Activated CD4-positive, alpha-beta T cell treated with anti-CD3 and anti-CD28 coated beads, Interleukin-2, amount 50 U/mL, for 48 hours (primary cell): ENCODE data around the gene RAMP3.
A peak's percentile ranks its signal among the peaks of the same experiment; 100 is the strongest.
"Not testable (repeated sequence)": the region's sequence is repeated elsewhere in the genome, so short reads cannot be mapped to it uniquely, and the experiment has no call there.

ENCODE experiments used
- DNase-seq, 2 experiments: peaks; one replicate each; pipeline ENCODE4 v3.0.0-alpha.2; 2020

The RAMP3 gene

DNA sequence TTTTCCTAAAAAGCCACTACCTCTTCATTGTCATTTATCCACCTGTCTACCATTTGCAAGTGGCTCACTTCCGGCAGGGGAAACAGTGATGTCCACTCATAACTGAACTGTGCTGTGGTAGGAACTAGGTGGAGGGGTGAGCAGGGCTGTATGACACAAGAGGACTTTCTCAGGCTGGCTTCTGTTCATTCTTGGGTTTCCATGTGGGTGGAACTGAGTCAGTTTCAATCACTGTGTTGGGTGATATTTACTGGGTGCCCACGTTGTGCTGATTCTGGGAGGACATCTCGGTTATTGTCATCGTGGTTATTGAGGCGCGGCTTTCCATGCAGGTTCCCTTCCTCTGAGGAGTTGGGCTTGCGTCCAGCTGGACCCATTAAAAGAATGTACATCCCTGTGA, 38.8 kb downstream of the RAMP3 start:
- peak; percentile 61 to 77 for DNase-seq

DNA sequence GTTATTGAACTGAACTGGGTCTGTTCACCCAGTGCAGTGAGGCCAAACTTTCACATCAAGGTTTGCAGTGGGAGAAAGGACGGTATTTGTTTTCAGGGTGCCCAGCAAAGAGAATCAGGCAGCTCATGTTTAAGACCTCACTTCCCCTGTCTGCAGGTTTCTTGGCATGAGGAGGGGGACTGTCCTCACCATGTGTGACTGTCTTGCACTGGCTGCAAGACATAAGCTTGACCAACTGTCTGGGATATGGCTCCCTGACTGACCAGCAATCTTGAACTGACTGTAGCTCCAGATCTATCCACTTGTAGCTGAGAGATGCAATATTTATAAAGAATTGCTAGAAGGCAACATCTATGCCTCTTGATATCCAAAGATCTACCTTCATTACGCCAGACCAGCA, 39.9 kb downstream of the RAMP3 start:
- DNase-seq: no peak

DNA sequence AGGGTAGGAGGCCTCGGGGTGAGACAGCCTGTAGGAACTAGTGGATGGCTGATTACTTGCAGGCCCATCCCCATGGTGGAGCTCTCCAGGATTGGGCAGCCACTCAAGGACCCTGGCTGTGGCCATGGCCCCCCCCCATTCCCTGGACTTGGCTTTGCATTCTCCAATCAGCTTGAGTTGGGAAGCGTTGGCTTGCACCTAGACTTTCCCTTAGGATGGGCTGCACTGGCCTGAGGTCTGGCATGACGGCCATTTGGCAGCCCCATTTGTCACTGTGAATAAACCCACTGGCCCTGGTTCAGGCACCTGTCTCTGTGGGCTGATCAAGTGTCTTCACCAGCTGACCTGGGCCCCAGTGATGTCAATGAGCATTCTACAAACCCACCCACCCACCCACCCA, 41.4 kb downstream of the RAMP3 start:
- DNase-seq: no peak

DNA sequence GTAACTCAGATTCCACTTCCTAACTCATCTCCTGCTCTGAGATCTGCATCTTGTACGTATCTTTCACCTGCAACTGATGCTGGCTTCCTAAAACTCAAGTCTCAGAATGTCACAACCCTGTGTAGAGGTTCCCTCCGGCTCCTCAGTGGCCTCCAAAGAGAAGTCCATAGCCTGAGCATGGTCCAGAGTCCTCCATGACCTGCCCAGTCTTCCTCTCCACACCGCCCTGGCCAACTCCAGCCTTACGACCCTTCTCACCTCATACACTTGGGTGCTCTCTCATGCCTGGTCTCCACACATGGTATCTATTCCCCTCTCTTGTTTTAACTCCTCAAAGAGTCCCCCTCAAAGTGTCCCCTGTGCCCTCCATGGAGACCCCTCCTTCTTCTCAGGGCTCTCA, 41.9 kb downstream of the RAMP3 start:
- no peak for DNase-seq

DNA sequence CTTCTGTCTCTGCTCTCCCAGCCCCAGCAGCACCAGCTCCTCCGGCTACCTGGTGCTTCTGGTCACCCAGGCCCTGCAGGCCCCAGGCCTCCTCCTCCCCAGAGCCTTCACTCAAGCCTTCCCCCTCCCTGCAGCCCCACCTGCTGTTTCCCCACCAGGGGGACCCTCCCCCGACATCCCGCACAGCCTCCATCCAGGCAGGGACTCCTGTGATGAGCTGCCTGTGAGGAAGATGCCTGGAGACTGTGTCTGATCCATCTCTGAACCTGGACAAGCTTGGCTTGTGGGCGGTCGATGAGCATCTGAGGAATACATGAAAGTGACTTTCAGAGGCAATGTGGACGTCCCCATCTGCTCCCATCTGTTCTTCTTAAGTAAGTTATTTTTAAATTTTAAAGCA, 45.0 kb downstream of the RAMP3 start:
- no peak for DNase-seq

DNA sequence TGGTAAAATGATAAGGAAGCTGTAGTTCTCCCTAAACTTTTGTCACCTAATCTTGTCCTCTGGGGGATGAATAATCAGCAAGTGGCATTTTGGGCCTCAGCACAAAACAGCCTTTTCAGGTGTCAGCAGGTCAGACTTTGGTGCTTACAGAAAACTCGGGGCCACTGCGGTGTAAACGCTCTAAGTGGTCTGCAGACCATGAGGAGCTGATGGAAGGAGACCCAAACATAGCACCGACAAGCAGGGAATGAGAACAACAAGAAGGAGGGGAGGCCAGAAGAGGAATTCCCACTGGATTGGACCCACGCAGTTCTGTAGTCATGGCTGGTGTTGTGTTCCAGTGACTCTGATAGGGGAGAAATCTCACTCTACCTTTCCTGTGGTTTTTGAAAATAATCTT, 45.4 kb downstream of the RAMP3 start:
- no peak for DNase-seq

DNA sequence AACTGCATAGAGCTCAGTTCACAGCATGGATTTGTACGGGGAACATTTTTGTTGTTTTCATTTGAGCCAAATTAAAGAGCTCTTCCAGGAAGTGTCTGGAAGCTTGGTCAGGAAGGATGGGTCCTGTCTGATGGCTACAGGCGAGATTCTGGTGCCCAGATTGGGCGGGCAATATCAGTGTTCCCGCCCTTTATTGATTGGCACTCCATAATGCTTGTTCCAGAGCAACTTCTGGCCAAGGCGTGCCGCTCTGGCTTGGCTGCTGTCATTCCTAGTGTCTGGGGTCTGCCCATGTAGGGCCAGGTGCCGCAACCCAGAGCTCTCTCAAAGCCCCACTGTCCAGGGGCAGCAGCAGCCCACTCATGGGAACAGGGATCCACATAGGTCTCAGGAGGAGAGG, 45.9 kb downstream of the RAMP3 start:
- DNase-seq: no peak

DNA sequence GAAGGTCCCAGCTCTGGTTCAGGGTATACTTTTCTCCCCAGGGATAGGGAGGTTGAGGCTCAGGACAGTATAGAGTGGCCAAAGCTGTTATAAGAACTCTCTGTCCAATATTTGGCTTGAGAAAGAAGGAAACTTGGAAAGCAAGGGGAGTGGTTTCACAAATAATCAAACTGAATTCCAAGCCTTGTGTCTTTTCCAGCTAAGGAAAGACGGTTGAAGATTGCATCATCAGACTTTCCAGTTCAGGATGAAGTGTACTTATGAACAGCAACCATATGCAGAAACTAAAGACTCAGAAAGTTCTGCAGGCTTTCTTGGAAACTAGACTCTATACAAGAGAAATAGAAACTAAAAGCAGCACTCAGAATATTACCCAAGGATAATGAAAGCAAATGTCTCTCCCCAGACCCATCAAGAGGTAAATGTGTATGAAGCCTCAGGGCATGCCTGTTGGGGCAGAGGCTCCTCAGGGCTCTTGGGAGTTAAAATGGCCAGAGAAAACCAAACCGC, 46.4 kb downstream of the RAMP3 start:
- DNase-seq: no peak

DNA sequence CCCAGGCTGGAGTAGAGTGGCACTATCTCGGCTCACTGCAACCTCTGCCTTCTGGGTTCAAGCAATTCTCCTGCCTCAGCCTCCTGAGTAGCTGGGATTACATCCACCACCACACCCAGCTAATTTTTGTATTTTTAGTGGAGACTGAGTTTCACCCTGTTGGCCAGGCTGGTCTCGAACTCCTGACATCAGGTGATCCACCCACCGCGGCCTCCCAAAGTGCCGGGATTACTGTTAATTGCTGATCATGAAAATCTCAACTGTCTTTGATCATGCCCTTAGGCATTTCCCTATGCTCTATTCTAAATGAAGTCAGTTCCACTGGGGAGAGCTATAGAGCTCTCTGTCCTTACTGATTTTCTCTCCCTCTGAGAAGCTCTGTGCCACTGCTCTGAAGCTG, 48.7 kb downstream of the RAMP3 start:
- not testable (repeated sequence) for DNase-seq

DNA sequence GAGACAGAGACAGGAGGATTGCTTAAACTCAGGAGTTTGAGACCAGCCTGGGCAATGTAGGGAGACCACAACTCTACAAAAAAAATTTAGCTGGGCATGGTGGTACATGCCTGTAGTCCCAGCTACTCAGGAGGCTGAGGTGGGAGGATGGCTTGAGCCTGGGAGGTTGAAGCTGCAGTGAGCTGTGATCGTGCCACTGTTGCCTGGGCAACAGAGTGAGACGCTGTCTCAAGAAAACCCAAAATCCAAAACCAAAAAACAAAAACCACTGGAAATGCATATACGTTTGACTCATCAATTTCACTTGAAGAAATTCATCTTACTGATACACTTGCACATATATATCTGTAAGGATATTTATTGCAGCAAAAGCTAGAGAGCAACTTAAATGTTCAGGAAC, 52.3 kb downstream of the RAMP3 start:
- not testable (repeated sequence) for DNase-seq

DNA sequence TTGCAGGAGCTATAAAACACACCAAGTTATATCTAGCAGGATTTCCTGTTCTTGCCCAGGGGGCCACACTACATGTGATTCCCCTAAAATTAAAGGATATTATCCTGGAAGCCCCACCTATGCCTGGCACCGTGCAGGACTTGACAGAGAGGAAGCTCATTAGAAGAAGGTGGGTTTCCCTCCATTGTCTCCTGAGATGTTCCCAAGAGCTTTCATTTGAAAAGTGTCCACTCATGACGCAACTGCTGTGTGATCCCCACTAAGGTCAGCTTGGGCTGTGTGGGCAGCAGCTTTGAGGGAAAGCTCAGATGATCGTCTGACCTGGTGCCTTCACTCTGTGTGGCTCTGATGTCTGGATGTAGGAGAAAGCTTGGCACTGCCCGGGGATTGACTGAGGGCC, 53.5 kb downstream of the RAMP3 start:
- DNase-seq: no peak

DNA sequence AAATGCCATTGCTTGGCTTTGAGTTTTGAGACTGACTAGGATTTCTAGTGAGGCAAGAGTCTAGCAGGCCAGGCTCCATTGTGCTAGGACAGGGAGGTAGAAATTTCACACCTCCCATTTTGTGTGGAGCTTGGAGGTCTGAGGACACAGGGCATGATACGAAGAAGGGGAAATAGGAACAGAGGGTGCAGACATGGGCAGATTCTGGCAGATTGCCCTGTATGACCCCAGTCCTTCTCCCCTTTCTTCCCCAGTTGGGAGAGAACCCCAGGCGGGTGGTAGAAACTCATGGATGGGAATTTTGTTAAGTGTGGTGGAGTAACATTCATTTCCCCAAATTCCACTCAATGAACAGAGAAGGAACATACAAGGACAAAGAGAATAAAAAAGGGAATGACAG, 54.4 kb downstream of the RAMP3 start:
- DNase-seq: no peak

DNA sequence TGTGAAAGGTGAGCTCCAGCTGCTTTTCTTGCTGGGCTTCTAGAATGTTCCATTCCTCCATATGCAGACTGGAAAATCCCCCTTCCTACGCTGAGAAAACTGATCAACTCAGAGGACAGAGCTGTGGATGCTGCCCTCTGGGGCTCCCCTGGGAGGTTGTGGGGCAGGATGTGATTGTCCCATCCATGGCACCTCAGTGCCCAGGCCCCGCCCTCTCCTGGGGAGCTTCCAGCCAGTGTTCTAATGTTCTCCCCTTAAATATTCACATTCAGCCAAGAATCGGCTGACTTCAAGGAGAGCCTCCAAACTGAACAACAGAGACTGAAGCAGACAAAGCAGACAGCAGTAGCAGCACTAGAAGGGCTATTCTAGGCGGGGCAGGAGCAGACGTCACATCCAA, 55.0 kb downstream of the RAMP3 start:
- no peak for DNase-seq

DNA sequence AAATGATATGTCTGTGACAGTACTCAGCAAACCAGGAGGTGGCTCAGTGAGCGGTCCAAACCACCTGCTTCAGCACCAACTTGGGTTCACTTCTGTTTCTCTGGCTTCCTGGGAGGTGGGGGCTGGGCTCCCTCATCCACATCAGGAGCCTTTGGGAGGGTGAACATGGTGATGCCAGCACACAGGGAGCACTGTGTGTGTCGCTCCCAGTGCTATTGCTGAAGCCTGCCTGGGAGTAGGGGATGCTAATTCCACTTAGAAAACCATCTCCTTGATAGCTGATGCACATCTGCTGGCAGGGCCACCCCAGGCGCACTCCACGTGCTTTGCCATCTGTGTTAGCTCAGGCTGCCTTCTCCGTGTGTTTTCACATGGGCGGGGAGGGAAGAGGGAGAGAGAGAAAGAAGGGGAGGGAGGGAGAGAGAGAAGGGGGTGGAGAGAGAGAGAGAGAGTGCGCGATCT, 58.0 kb downstream of the RAMP3 start:
- no peak for DNase-seq

DNA sequence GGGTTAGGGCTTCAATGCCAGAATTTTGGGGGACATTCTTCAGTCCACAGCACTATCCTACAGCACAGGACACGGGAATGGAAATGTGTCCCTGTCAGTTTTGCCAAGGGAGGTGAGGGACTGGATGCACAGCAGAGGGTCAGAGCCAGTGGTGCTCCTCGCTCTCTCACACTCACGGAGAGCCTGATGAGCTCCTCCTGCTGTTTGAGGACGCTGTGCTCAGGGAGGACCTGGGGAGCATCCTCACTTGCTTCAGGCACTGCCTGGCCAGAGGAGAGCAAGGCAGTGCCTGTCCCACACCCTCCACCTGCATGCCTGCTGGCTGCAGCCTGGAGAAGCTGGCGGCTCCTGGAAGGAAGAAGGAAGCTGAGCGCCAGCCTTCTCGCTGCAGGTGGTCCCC, 58.6 kb downstream of the RAMP3 start:
- DNase-seq: no peak

DNA sequence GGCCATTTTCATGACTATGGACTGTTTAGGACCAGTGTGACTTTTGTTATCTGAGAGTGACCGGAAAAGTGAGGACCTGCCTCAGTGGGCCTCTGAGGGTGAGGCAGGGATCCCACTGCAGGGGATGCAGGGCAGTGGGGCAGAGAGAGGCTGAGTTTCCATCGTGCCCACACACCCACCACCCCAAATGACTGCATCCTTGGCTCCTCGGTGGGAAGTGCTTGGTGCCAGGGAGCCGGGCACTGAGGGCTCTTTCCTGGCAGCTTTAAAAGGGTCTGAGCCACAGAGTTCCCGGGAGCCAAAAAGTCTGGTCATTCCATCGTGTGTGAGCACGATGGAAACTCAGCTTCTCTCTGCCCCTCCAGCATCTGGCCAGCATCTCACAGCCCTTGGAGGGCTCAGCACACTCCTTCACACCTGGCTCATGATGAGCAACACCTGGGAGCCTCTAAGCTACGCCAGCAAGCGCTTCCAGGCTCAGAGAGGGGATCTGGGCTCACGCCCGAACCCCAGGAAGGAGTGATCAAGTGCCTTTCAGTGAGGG, 59.1 kb downstream of the RAMP3 start:
- no peak for DNase-seq

DNA sequence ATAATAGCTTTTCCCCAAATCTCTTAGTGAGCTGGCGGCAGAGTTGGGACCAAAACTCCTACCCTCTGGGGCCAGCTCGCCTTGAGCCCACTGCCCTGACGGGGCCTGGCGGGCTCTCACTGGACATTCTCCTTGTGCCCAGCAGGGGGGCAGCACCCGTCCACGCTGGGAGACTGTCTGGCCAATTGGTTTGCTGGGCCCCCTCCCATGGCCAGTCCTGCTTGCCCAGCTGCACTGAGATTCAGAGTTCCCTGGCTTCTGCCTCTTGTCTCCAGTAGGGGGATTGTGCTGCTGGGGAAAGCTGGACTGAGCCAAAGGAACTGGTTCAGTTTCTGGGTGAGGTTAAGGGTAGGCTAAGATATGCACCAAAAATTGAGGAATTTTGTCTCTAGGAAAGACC, 59.8 kb downstream of the RAMP3 start:
- DNase-seq: no peak

DNA sequence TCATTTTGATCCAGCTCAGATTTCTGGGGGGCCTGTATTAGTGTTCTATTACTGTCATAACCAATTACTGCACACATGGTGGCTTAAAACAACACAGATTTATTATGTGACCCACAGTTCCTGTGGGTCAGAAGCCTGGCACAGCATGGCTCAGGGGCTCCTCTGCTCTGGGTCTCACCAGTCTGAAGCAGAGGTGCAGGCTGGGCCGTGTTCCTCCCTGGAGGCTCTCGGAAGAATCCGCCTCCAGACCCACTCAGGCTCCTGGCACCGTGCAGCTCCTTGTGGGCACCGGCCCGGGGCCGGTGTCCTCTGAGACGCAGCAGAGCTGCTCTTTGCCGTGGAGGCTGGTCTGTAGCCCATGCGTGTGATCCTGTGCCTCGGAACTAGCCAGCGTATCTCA, 61.5 kb downstream of the RAMP3 start:
- DNase-seq: no peak

DNA sequence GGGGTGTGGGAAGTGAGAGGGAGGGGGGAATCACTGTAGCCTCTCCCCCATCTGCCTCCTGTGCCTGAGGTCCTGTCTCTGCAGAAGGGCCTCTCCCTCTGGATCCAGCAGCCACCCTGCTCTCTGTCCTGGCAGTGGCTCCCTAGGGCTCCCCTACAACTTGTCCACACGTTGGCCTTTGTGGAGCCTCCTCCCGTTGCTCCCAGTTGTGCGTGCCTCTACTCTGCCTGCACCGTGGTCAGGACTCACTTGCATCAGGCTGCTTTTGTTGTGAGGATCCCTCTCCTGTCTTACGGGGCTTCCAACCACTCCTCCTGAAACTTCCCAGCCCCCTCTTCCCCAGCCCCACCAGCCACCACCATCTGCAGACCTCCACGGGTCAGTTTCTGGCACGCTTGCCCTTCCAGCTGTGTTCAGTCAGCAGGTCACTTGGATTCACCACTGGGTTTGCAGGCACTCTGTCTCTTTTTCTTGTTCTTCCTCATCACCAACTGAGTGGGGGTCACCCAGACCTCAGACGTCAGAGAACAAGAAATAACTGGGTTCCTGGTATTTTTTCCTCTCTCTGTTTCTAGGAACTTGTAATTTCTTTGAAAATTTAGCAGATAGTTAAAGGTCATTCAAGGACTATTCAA, 62.3 kb downstream of the RAMP3 start:
- no peak for DNase-seq

DNA sequence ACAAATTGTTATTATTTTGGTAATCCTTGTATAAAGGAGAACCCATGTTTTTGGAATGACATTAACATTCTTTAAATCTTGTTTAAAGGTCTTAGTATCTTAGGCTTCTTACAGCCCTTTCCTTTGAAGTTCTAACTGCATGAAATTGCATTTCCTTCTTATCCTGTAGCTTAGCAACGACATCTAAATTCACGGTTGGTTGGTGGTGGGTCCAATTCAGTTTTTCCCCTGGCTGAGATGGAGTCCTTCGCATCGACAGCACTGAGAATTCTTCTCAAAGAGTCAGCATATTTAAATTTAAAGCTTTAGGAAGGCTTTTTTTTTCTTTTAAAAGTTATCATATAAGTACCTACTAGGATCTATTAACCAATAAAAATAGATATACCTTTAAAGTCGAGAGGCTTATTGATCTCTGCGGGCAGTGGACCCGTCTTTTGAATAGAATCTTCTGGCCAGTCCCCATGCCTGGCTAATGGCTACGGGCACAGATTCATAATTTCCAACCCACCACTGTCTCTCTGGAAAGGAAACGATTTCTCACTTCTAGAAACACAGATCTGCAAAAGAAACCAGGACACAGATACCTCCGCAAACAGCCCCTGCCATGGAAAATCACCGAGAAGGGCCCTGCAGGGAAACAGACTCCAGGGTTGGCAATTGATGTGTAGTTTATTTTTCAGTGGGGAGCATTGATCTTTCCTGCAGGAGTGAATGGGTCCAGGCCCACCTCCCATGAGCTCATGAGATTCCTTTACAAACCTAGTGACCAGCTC, 63.4 kb downstream of the RAMP3 start:
- DNase-seq: no peak

DNA sequence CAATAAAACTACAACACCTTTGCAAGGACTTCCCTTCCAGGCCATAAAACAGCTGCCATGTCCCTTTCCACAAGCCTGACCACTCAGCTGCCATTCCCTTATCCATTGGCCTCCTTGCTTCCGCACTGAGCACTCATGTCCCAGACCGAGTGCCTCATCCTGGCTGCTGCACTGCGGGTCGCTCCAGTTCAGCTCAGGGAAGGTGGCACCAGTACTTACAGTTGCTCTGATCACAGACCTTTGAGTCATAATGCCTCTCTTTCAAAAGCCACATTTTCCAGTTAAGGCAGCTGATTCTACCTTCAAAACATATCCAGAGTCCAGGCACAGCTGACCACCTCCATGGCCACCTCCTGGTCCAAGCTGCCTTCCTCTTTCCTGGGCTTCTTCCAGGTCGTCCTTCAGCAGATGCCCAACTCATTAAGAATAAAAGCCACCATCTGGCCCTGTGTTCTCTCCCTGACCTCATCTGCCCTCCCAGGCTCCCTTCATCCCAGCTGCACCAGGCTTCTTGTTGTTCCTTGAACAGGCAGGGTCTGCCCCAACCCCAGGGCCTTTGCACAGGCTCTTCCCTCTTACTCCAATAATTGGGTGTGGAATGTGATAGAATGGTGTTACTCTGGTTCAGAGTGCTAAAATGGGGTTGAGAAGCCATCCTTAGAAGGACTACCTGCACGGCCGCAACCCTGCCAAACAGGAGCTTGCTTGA, 64.5 kb downstream of the RAMP3 start:
- no peak for DNase-seq

DNA sequence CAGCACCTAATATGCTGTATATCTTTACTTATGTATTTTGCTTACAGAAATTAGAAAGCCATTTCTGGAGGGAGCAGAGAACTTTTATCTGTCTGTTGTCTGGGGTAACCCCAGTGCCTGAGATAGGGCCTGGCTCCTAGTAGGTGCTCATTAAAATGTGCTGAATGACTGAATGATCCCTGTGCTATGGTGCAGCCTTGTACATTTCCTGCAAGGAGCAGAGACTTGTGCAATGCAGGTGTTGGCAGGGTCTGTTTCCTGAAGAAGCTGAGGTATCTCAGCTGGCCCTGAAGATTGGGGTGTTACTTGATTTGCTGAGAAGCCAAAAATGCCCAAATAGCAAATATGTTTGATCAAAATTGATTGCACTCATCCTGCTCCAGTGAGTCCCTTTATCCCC, 65.5 kb downstream of the RAMP3 start:
- no peak for DNase-seq
